IMR-90 (cell line): Measurements from ENCODE around the gene KIF16B. TPM values are rescaled to one million over a fixed set of nuclear protein-coding genes. Genes with fewer than 3 reads are reported as not detected.
A peak's percentile ranks its signal among the peaks of the same experiment; 100 is the strongest.

Source experiments
- ATAC-seq: fragments of 200-7000 bp; cut with Tn5 transposase; 2 replicates; pipeline ENCODE4 v1.9.1; 2020; ENCODE audit warnings: low read depth, mild to moderate bottlenecking, moderate library complexity
- BruUV-seq: library from RNA; stranded (reverse); fragments of 400-500 nt; replicated peaks from 2 replicates; lab custom pipeline; 2021; lab: Mats Ljungman, UMichigan
- CTCF ChIA-PET: fragments of 300-600 bp; formaldehyde crosslinking; extraction: SDS; loops from one replicate; lab custom pipeline; 2021; ENCODE audit warnings: antibody characterized with exemption; lab: Yijun Ruan, JAX
- POLR2A ChIA-PET: fragments of 300-600 bp; sonication (Branson Sonifier 250); formaldehyde crosslinking; loops from one replicate; lab custom pipeline; 2022; ENCODE audit warnings: antibody characterized with exemption; ENCODE audit not compliant: unreplicated experiment; lab: Charles Lee
- DNase-seq: peaks from one replicate; pipeline ENCODE4 v3.0.0; 2013
- H2AFZ ChIP-seq: replicated peaks from 2 replicates; pipeline ENCODE3; 2013; ENCODE audit warnings: low read length, mild to moderate bottlenecking; ENCODE audit not compliant: poor library complexity
- H2AK5ac ChIP-seq: 2 replicates; pipeline ENCODE4 v1.6.1; 2013; ENCODE audit warnings: low read depth, low read length, inconsistent platforms
- H2AK9ac ChIP-seq: replicated peaks from 2 replicates; pipeline ENCODE3; 2013; ENCODE audit warnings: mild to moderate bottlenecking, low read depth, low read length, moderate library complexity; ENCODE audit not compliant: poor library complexity
- H2BK120ac ChIP-seq: 2 replicates; pipeline ENCODE4 v1.6.1; 2013; ENCODE audit warnings: low read depth, low read length, inconsistent platforms
- H2BK15ac ChIP-seq: 3 replicates; pipeline ENCODE4 v1.6.1; 2013; ENCODE audit warnings: low read depth, low read length, inconsistent platforms
- H2BK20ac ChIP-seq: 2 replicates; pipeline ENCODE4 v1.6.1; 2013; ENCODE audit warnings: low read depth, mild to moderate bottlenecking, inconsistent platforms, low read length, moderate library complexity
- H2BK5ac ChIP-seq: 2 replicates; pipeline ENCODE4 v1.6.1; 2013; ENCODE audit warnings: mild to moderate bottlenecking, low read depth, low read length, inconsistent platforms; ENCODE audit not compliant: poor library complexity, severe bottlenecking
- H3K14ac ChIP-seq: replicated peaks from 2 replicates; pipeline ENCODE4 v1.6.1; 2013; ENCODE audit warnings: low read depth, low read length, inconsistent platforms
- H3K18ac ChIP-seq: 2 replicates; pipeline ENCODE4 v1.6.1; 2013; ENCODE audit warnings: low read depth, low read length, control low read depth
- H3K23ac ChIP-seq: 2 replicates; pipeline ENCODE4 v1.6.1; 2013; ENCODE audit warnings: low read depth, low read length, inconsistent platforms
- H3K27ac ChIP-seq: 2 replicates; pipeline ENCODE4 v1.5.1; 2013; ENCODE audit warnings: mild to moderate bottlenecking, control low read depth, low read length; ENCODE audit not compliant: insufficient read depth
- H3K27me3 ChIP-seq: 2 replicates; pipeline ENCODE4 v1.6.1; 2013; ENCODE audit warnings: low read length; ENCODE audit not compliant: control insufficient read depth, insufficient read depth
- H3K36me3 ChIP-seq: 2 replicates; pipeline ENCODE4 v1.6.1; 2013; ENCODE audit warnings: low read length, mixed read lengths; ENCODE audit not compliant: control insufficient read depth, insufficient read depth
- H3K4ac ChIP-seq: 2 replicates; pipeline ENCODE4 v1.6.1; 2013; ENCODE audit warnings: low read depth, low read length, inconsistent platforms
- H3K4me1 ChIP-seq: 2 replicates; pipeline ENCODE4 v1.6.1; 2013; ENCODE audit warnings: low read length, mixed read lengths; ENCODE audit not compliant: control insufficient read depth, insufficient read depth
- H3K4me2 ChIP-seq: 2 replicates; pipeline ENCODE4 v1.6.1; 2013; ENCODE audit warnings: low read depth, mild to moderate bottlenecking, control low read depth, low read length, moderate library complexity
- H3K4me3 ChIP-seq: 2 replicates; pipeline ENCODE4 v1.5.1; 2013; ENCODE audit warnings: low read depth, mild to moderate bottlenecking, control low read depth, low read length, moderate library complexity; ENCODE audit not compliant: insufficient read depth
- H3K56ac ChIP-seq: 2 replicates; pipeline ENCODE4 v1.6.1; 2013; ENCODE audit warnings: low read length, inconsistent platforms; ENCODE audit not compliant: insufficient read depth; ENCODE audit errors: extremely low read depth
- H3K79me1 ChIP-seq, 2 experiments: 2 replicates each; pipeline ENCODE4 v1.6.1; 2013; ENCODE audit warnings: low read length in 2 of 2, inconsistent platforms in 1 of 2, low read depth in 1 of 2
- H3K9ac ChIP-seq: 2 replicates; pipeline ENCODE4 v1.6.1; 2013; ENCODE audit warnings: low read depth, low read length, control low read depth
- H3K9me1 ChIP-seq: 2 replicates; pipeline ENCODE4 v1.6.1; 2013; ENCODE audit warnings: low read length, inconsistent platforms; ENCODE audit not compliant: insufficient read depth
- H3K9me3 ChIP-seq: 2 replicates; pipeline ENCODE4 v1.6.1; 2013; ENCODE audit warnings: low read length; ENCODE audit not compliant: control insufficient read depth, insufficient read depth
- H4K20me1 ChIP-seq: 2 replicates; pipeline ENCODE4 v1.6.1; 2013; ENCODE audit warnings: low read length, inconsistent platforms; ENCODE audit not compliant: insufficient read depth
- H4K5ac ChIP-seq: 2 replicates; pipeline ENCODE4 v1.6.1; 2013; ENCODE audit warnings: mild to moderate bottlenecking, low read depth, low read length, control low read depth
- H4K8ac ChIP-seq, 2 experiments: 2 replicates each; pipeline ENCODE4 v1.6.1; 2013; ENCODE audit warnings: low read depth in 2 of 2, low read length in 2 of 2, control low read depth in 1 of 2, inconsistent platforms in 1 of 2
- H4K91ac ChIP-seq: 2 replicates; pipeline ENCODE4 v1.6.1; 2013; ENCODE audit warnings: low read depth, low read length, inconsistent platforms; ENCODE audit not compliant: insufficient read depth
- BHLHE40 ChIP-seq: fragments of 150-350 bp; IDR thresholded peaks from 2 replicates; pipeline ENCODE4 v1.6.1; 2016; ENCODE audit warnings: mild to moderate bottlenecking, low read depth, low read length
- CEBPB ChIP-seq: IDR thresholded peaks from 2 replicates; pipeline ENCODE4 v1.6.1; 2012; ENCODE audit warnings: low read depth, low read length, improper control_type of control experiment
- CHD1 ChIP-seq: IDR thresholded peaks from 2 replicates; pipeline ENCODE4 v1.6.1; 2012; ENCODE audit warnings: low read depth, low read length, improper control_type of control experiment
- FOS ChIP-seq: fragments of 150-350 bp; IDR thresholded peaks from 2 replicates; pipeline ENCODE4 v1.6.1; 2016; ENCODE audit warnings: low read depth, low read length
- MAFK ChIP-seq: IDR thresholded peaks from 2 replicates; pipeline ENCODE4 v1.6.1; 2012; ENCODE audit warnings: low read depth, low read length, improper control_type of control experiment
- MAZ ChIP-seq: IDR thresholded peaks from 2 replicates; pipeline ENCODE4 v1.6.1; 2012; ENCODE audit warnings: low read depth, mild to moderate bottlenecking, low read length, improper control_type of control experiment, moderate library complexity, borderline replicate concordance
- MXI1 ChIP-seq: IDR thresholded peaks from 2 replicates; pipeline ENCODE4 v1.6.1; 2012; ENCODE audit warnings: low read depth, mild to moderate bottlenecking, low read length, moderate library complexity, borderline replicate concordance
- NFE2L2 ChIP-seq: fragments of 150-350 bp; IDR thresholded peaks from 2 replicates; pipeline ENCODE4 v1.6.1; 2016; ENCODE audit warnings: low read depth, mild to moderate bottlenecking, low read length
- POLR2A ChIP-seq: IDR thresholded peaks from 2 replicates; pipeline ENCODE4 v1.6.1; 2012; ENCODE audit warnings: mild to moderate bottlenecking, low read depth, low read length
- RAD21 ChIP-seq: IDR thresholded peaks from 2 replicates; pipeline ENCODE4 v1.6.1; 2012; ENCODE audit warnings: low read length, improper control_type of control experiment
- RCOR1 ChIP-seq: IDR thresholded peaks from 2 replicates; pipeline ENCODE4 v1.6.1; 2012; ENCODE audit warnings: mild to moderate bottlenecking, low read length, improper control_type of control experiment; ENCODE audit not compliant: insufficient replicate concordance
- RFX5 ChIP-seq: IDR thresholded peaks from 2 replicates; pipeline ENCODE4 v1.8.0; 2012; ENCODE audit warnings: low read depth, mild to moderate bottlenecking, low read length, moderate library complexity
- SMC3 ChIP-seq: fragments of 150-350 bp; IDR thresholded peaks from 2 replicates; pipeline ENCODE4 v1.6.1; 2016; ENCODE audit warnings: low read depth, mild to moderate bottlenecking, antibody characterized with exemption, low read length, moderate library complexity
- WGBS, 2 experiments: methylation state at CpG; one replicate each; pipeline versions ENCODE4 v1.1.5 to v1.1.7; 2013; ENCODE audit warnings: missing lambda C conversion rate in 2 of 2; ENCODE audit not compliant: insufficient read length in 1 of 2; ENCODE audit errors: extremely low coverage in 2 of 2; 5-methylcytosine and 5-hydroxymethylcytosine counted together
- dilution Hi-C: fragments of 300-500 bp; cut with HindIII; formaldehyde crosslinking; loops from one replicate; pipeline ENCODE4 v1.14.3; 2018; ENCODE audit warnings: low sequenced_read_pairs; ENCODE audit not compliant: unreplicated experiment
- in situ Hi-C: fragments of 300-500 bp; cut with MboI; formaldehyde crosslinking; loops from 3 replicates; pipeline ENCODE4 v1.14.3; 2019; ENCODE audit warnings: low sequenced_read_pairs, inconsistent platforms, mixed read lengths
- intact Hi-C: fragments of 100-400 bp; cut with micrococcal nuclease; formaldehyde crosslinking; loops from 2 replicates; pipeline ENCODE4 v1.10.0; 2022
- polyA plus RNA-seq, 3 experiments: library from polyadenylated mRNA; depleted of rRNA; stranded (reverse); fragments of >200 nt; gene quantifications; 2 replicates each; pipeline ENCODE4 v1.2.3, GENCODE V29; 2012; ENCODE audit warnings: low replicate concordance in 1 of 3
- total RNA-seq: library from RNA; depleted of rRNA; stranded (reverse); fragments of >200 nt; gene quantifications from 2 replicates; pipeline ENCODE4 v1.2.3, GENCODE V29; 2012
- TF ChIP-seq, protein P1 (sequence below): fragments of 150-350 bp; IDR thresholded peaks from 2 replicates; pipeline ENCODE4 v1.6.1; 2017; ENCODE audit warnings: mild to moderate bottlenecking, antibody characterized with exemption, low read length, low read depth
- TF ChIP-seq, protein P2 (sequence below): fragments of 150-350 bp; IDR thresholded peaks from 2 replicates; pipeline ENCODE4 v1.6.1; 2016; ENCODE audit warnings: low read depth, mild to moderate bottlenecking, low read length, moderate library complexity, borderline replicate concordance
- TF ChIP-seq, protein P3 (sequence below): conservative IDR thresholded peaks from 2 replicates; pipeline ENCODE4 v1.5.1; 2012; ENCODE audit warnings: mild to moderate bottlenecking, low read depth, low read length, improper control_type of control experiment

Gene KIF16B
- total and polyA plus RNA-seq, 2 of the 4 experiments (the other 2 are of a cell fraction): 4.7 to 10.0 TPM

DNA sequence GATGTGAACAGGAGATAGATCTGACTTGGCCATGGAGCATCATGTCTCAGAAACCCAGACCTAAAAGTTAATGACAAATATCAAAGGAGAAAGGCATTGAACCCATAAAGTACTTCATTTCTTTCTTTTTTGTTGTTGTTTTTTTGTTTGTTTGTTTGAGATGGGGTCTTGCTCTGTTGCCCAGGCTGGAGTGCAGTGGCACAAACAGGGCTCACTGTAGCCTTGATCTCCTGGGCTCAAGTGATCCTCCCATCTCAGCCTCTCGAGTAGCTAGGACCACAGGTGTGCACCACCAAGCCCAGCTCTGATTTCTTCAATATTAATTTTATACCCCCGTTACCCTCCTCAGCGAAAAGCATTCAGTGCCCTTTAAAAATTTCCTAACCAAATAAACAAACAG, 45.8 kb downstream of the KIF16B start:
- ChIA-PET CTCF (interaction anchor here (0.6 kb wide), 1 partner anchor 15 kb away, joined by 3 read pairs; no protein-coding TSS in a partner anchor), POLR2A (no interaction called here)
- H2BK120ac ChIP-seq: peak overlapping the region; percentile 6; the same call in 1 of the 2 replicates
- peak overlapping the region; percentile 58; the same call in 1 of the 2 replicates for H4K5ac ChIP-seq
- H3K27ac ChIP-seq: no peak overlapping the region
- H3K4me1 ChIP-seq: peaks cover 14% of the 10 kb centered on the region
- no CpG with 5 or more reads among the region's 3 CpGs for WGBS, 2 experiments
- peak overlapping the region; percentile 49; the same call in 1 of the 2 replicates for H2BK20ac ChIP-seq
- TF ChIP-seq RFX5: no peak
- TF ChIP-seq CHD1: no peak
- TF ChIP-seq MXI1: no peak
- TF ChIP-seq, protein P1, sequence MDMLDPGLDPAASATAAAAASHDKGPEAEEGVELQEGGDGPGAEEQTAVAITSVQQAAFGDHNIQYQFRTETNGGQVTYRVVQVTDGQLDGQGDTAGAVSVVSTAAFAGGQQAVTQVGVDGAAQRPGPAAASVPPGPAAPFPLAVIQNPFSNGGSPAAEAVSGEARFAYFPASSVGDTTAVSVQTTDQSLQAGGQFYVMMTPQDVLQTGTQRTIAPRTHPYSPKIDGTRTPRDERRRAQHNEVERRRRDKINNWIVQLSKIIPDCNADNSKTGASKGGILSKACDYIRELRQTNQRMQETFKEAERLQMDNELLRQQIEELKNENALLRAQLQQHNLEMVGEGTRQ: no peak
- no peak for TF ChIP-seq CEBPB
- no peak for TF ChIP-seq RCOR1
- TF ChIP-seq POLR2A: no peak
- no peak for TF ChIP-seq FOS
- TF ChIP-seq, protein P2, sequence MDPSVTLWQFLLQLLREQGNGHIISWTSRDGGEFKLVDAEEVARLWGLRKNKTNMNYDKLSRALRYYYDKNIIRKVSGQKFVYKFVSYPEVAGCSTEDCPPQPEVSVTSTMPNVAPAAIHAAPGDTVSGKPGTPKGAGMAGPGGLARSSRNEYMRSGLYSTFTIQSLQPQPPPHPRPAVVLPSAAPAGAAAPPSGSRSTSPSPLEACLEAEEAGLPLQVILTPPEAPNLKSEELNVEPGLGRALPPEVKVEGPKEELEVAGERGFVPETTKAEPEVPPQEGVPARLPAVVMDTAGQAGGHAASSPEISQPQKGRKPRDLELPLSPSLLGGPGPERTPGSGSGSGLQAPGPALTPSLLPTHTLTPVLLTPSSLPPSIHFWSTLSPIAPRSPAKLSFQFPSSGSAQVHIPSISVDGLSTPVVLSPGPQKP: no peak
- no peak for TF ChIP-seq RAD21
- TF ChIP-seq NFE2L2: no peak
- no peak for TF ChIP-seq BHLHE40
- TF ChIP-seq MAFK: no peak
- TF ChIP-seq SMC3: no peak
- TF ChIP-seq, protein P3, sequence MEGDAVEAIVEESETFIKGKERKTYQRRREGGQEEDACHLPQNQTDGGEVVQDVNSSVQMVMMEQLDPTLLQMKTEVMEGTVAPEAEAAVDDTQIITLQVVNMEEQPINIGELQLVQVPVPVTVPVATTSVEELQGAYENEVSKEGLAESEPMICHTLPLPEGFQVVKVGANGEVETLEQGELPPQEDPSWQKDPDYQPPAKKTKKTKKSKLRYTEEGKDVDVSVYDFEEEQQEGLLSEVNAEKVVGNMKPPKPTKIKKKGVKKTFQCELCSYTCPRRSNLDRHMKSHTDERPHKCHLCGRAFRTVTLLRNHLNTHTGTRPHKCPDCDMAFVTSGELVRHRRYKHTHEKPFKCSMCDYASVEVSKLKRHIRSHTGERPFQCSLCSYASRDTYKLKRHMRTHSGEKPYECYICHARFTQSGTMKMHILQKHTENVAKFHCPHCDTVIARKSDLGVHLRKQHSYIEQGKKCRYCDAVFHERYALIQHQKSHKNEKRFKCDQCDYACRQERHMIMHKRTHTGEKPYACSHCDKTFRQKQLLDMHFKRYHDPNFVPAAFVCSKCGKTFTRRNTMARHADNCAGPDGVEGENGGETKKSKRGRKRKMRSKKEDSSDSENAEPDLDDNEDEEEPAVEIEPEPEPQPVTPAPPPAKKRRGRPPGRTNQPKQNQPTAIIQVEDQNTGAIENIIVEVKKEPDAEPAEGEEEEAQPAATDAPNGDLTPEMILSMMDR: no peak
- TF ChIP-seq MAZ: no peak
- H3K18ac ChIP-seq: peak overlapping the region; percentile 57; the same call in 1 of the 2 replicates
- peak overlapping the region; percentile 14 for H2BK5ac ChIP-seq
- H3K9me1 ChIP-seq: peaks cover 10% of the 10 kb centered on the region
- H3K23ac ChIP-seq: no peak overlapping the region
- no peaks in the 10 kb centered on the region for H3K27me3 ChIP-seq
- H4K91ac ChIP-seq: no peak overlapping the region
- dilution Hi-C loops: no loop called here
- H3K4me2 ChIP-seq: no peak overlapping the region
- H3K14ac ChIP-seq: no peak overlapping the region
- ATAC-seq: no peak
- H3K9me3 ChIP-seq: no peaks in the 10 kb centered on the region
- no peaks in the 10 kb centered on the region for H3K36me3 ChIP-seq
- intact Hi-C loops: loop anchor here (5.0 kb wide), 1 partner anchor 45 kb away; the partner anchor contains the start of gene KIF16B
- H2AK9ac ChIP-seq: no peak overlapping the region
- H3K56ac ChIP-seq: no peak overlapping the region
- in situ Hi-C loops: no loop called here
- H2AFZ ChIP-seq: no peak overlapping the region
- no peak for DNase-seq
- no peak overlapping the region for H2BK15ac ChIP-seq
- H2AK5ac ChIP-seq: no peak overlapping the region
- no peak overlapping the region for H3K4me3 ChIP-seq
- BruUV-seq: no TSS peak
- H4K8ac ChIP-seq: no peak overlapping the region
- no peak overlapping the region for H3K9ac ChIP-seq
- peaks cover 0 to 13% of the 10 kb centered on the region in 2 experiments; a peak in 2 of 4 replicates for H3K79me1 ChIP-seq
- no peaks in the 10 kb centered on the region for H4K20me1 ChIP-seq
- no peak overlapping the region; the same call in 1 of the 2 replicates for H3K4ac ChIP-seq
